IMR-90 (cell line): ENCODE measurements around the gene ABCC4. TPM values are rescaled to one million over a fixed set of nuclear protein-coding genes. Genes with fewer than 3 reads are reported as not detected.

ENCODE experiments used
- ATAC-seq: fragments of 200-7000 bp; cut with Tn5 transposase; 2 replicates; pipeline ENCODE4 v1.9.1; 2020; ENCODE audit warnings: low read depth, mild to moderate bottlenecking, moderate library complexity
- BruUV-seq: library from RNA; stranded (reverse); fragments of 400-500 nt; replicated peaks from 2 replicates; lab custom pipeline; 2021; lab: Mats Ljungman, UMichigan
- CTCF ChIA-PET: fragments of 300-600 bp; formaldehyde crosslinking; extraction: SDS; loops from one replicate; lab custom pipeline; 2021; ENCODE audit warnings: antibody characterized with exemption; lab: Yijun Ruan, JAX
- POLR2A ChIA-PET: fragments of 300-600 bp; sonication (Branson Sonifier 250); formaldehyde crosslinking; loops from one replicate; lab custom pipeline; 2022; ENCODE audit warnings: antibody characterized with exemption; ENCODE audit not compliant: unreplicated experiment; lab: Charles Lee
- DNase-seq: peaks from one replicate; pipeline ENCODE4 v3.0.0; 2013
- H2AFZ ChIP-seq: replicated peaks from 2 replicates; pipeline ENCODE3; 2013; ENCODE audit warnings: low read length, mild to moderate bottlenecking; ENCODE audit not compliant: poor library complexity
- H2AK5ac ChIP-seq: 2 replicates; pipeline ENCODE4 v1.6.1; 2013; ENCODE audit warnings: low read depth, low read length, inconsistent platforms
- H2AK9ac ChIP-seq: replicated peaks from 2 replicates; pipeline ENCODE3; 2013; ENCODE audit warnings: mild to moderate bottlenecking, low read depth, low read length, moderate library complexity; ENCODE audit not compliant: poor library complexity
- H2BK120ac ChIP-seq: 2 replicates; pipeline ENCODE4 v1.6.1; 2013; ENCODE audit warnings: low read depth, low read length, inconsistent platforms
- H2BK15ac ChIP-seq: 3 replicates; pipeline ENCODE4 v1.6.1; 2013; ENCODE audit warnings: low read depth, low read length, inconsistent platforms
- H2BK20ac ChIP-seq: 2 replicates; pipeline ENCODE4 v1.6.1; 2013; ENCODE audit warnings: low read depth, mild to moderate bottlenecking, inconsistent platforms, low read length, moderate library complexity
- H2BK5ac ChIP-seq: 2 replicates; pipeline ENCODE4 v1.6.1; 2013; ENCODE audit warnings: mild to moderate bottlenecking, low read depth, low read length, inconsistent platforms; ENCODE audit not compliant: poor library complexity, severe bottlenecking
- H3K14ac ChIP-seq: replicated peaks from 2 replicates; pipeline ENCODE4 v1.6.1; 2013; ENCODE audit warnings: low read depth, low read length, inconsistent platforms
- H3K18ac ChIP-seq: 2 replicates; pipeline ENCODE4 v1.6.1; 2013; ENCODE audit warnings: low read depth, low read length, control low read depth
- H3K23ac ChIP-seq: 2 replicates; pipeline ENCODE4 v1.6.1; 2013; ENCODE audit warnings: low read depth, low read length, inconsistent platforms
- H3K27ac ChIP-seq: 2 replicates; pipeline ENCODE4 v1.5.1; 2013; ENCODE audit warnings: mild to moderate bottlenecking, control low read depth, low read length; ENCODE audit not compliant: insufficient read depth
- H3K27me3 ChIP-seq: 2 replicates; pipeline ENCODE4 v1.6.1; 2013; ENCODE audit warnings: low read length; ENCODE audit not compliant: control insufficient read depth, insufficient read depth
- H3K36me3 ChIP-seq: 2 replicates; pipeline ENCODE4 v1.6.1; 2013; ENCODE audit warnings: low read length, mixed read lengths; ENCODE audit not compliant: control insufficient read depth, insufficient read depth
- H3K4ac ChIP-seq: 2 replicates; pipeline ENCODE4 v1.6.1; 2013; ENCODE audit warnings: low read depth, low read length, inconsistent platforms
- H3K4me1 ChIP-seq: 2 replicates; pipeline ENCODE4 v1.6.1; 2013; ENCODE audit warnings: low read length, mixed read lengths; ENCODE audit not compliant: control insufficient read depth, insufficient read depth
- H3K4me2 ChIP-seq: 2 replicates; pipeline ENCODE4 v1.6.1; 2013; ENCODE audit warnings: low read depth, mild to moderate bottlenecking, control low read depth, low read length, moderate library complexity
- H3K4me3 ChIP-seq: 2 replicates; pipeline ENCODE4 v1.5.1; 2013; ENCODE audit warnings: low read depth, mild to moderate bottlenecking, control low read depth, low read length, moderate library complexity; ENCODE audit not compliant: insufficient read depth
- H3K56ac ChIP-seq: 2 replicates; pipeline ENCODE4 v1.6.1; 2013; ENCODE audit warnings: low read length, inconsistent platforms; ENCODE audit not compliant: insufficient read depth; ENCODE audit errors: extremely low read depth
- H3K79me1 ChIP-seq, 2 experiments: 2 replicates each; pipeline ENCODE4 v1.6.1; 2013; ENCODE audit warnings: low read length in 2 of 2, inconsistent platforms in 1 of 2, low read depth in 1 of 2
- H3K9ac ChIP-seq: 2 replicates; pipeline ENCODE4 v1.6.1; 2013; ENCODE audit warnings: low read depth, low read length, control low read depth
- H3K9me1 ChIP-seq: 2 replicates; pipeline ENCODE4 v1.6.1; 2013; ENCODE audit warnings: low read length, inconsistent platforms; ENCODE audit not compliant: insufficient read depth
- H3K9me3 ChIP-seq: 2 replicates; pipeline ENCODE4 v1.6.1; 2013; ENCODE audit warnings: low read length; ENCODE audit not compliant: control insufficient read depth, insufficient read depth
- H4K20me1 ChIP-seq: 2 replicates; pipeline ENCODE4 v1.6.1; 2013; ENCODE audit warnings: low read length, inconsistent platforms; ENCODE audit not compliant: insufficient read depth
- H4K5ac ChIP-seq: 2 replicates; pipeline ENCODE4 v1.6.1; 2013; ENCODE audit warnings: mild to moderate bottlenecking, low read depth, low read length, control low read depth
- H4K8ac ChIP-seq, 2 experiments: 2 replicates each; pipeline ENCODE4 v1.6.1; 2013; ENCODE audit warnings: low read depth in 2 of 2, low read length in 2 of 2, control low read depth in 1 of 2, inconsistent platforms in 1 of 2
- H4K91ac ChIP-seq: 2 replicates; pipeline ENCODE4 v1.6.1; 2013; ENCODE audit warnings: low read depth, low read length, inconsistent platforms; ENCODE audit not compliant: insufficient read depth
- CEBPB ChIP-seq: IDR thresholded peaks from 2 replicates; pipeline ENCODE4 v1.6.1; 2012; ENCODE audit warnings: low read depth, low read length, improper control_type of control experiment
- RFX5 ChIP-seq: IDR thresholded peaks from 2 replicates; pipeline ENCODE4 v1.8.0; 2012; ENCODE audit warnings: low read depth, mild to moderate bottlenecking, low read length, moderate library complexity
- WGBS, 2 experiments: methylation state at CpG; one replicate each; pipeline versions ENCODE4 v1.1.5 to v1.1.7; 2013; ENCODE audit warnings: missing lambda C conversion rate in 2 of 2; ENCODE audit not compliant: insufficient read length in 1 of 2; ENCODE audit errors: extremely low coverage in 2 of 2; 5-methylcytosine and 5-hydroxymethylcytosine counted together
- dilution Hi-C: fragments of 300-500 bp; cut with HindIII; formaldehyde crosslinking; loops from one replicate; pipeline ENCODE4 v1.14.3; 2018; ENCODE audit warnings: low sequenced_read_pairs; ENCODE audit not compliant: unreplicated experiment
- in situ Hi-C: fragments of 300-500 bp; cut with MboI; formaldehyde crosslinking; loops from 3 replicates; pipeline ENCODE4 v1.14.3; 2019; ENCODE audit warnings: low sequenced_read_pairs, inconsistent platforms, mixed read lengths
- intact Hi-C: fragments of 100-400 bp; cut with micrococcal nuclease; formaldehyde crosslinking; loops from 2 replicates; pipeline ENCODE4 v1.10.0; 2022
- polyA plus RNA-seq, 3 experiments: library from polyadenylated mRNA; depleted of rRNA; stranded (reverse); fragments of >200 nt; gene quantifications; 2 replicates each; pipeline ENCODE4 v1.2.3, GENCODE V29; 2012; ENCODE audit warnings: low replicate concordance in 1 of 3
- total RNA-seq: library from RNA; depleted of rRNA; stranded (reverse); fragments of >200 nt; gene quantifications from 2 replicates; pipeline ENCODE4 v1.2.3, GENCODE V29; 2012

The ABCC4 gene
- total and polyA plus RNA-seq, 2 of the 4 experiments (the other 2 are of a cell fraction) = 16.6 to 41.4 TPM

- ChIA-PET POLR2A (no interaction called here), CTCF (no interaction called here)
- Histone ChIP-seq H3K4me1 (peaks cover 3% of the 10 kb centered on the region; the same call in 1 of the 2 replicates), H3K36me3 (peaks cover 13% of the 10 kb centered on the region), H4K91ac (no peak overlapping the region), H3K23ac (no peak overlapping the region), H3K79me1 (peaks cover 8 to 36% of the 10 kb centered on the region in 2 experiments; a peak in 3 of 4 replicates), H2AK9ac (no peak overlapping the region), H3K9ac (no peak overlapping the region), H2BK20ac (no peak overlapping the region), H2AK5ac (no peak overlapping the region), H3K14ac (no peak overlapping the region), H3K9me3 (no peaks in the 10 kb centered on the region), H3K4ac (no peak overlapping the region), H3K4me2 (no peak overlapping the region), H2AFZ (no peak overlapping the region), H4K5ac (no peak overlapping the region), H3K9me1 (peaks cover 17% of the 10 kb centered on the region), H3K4me3 (no peak overlapping the region), H3K27ac (no peak overlapping the region), H3K27me3 (no peaks in the 10 kb centered on the region), H4K20me1 (peaks cover 10% of the 10 kb centered on the region; the same call in 1 of the 2 replicates), H2BK120ac (no peak overlapping the region), H2BK5ac (no peak overlapping the region), H3K18ac (no peak overlapping the region), H2BK15ac (no peak overlapping the region), H4K8ac (no peak overlapping the region), H3K56ac (no peak overlapping the region)
- dilution Hi-C loops (no loop called here), intact Hi-C loops (no loop called here), in situ Hi-C loops (no loop called here)
- no CpG with 5 or more reads among the region's 2 CpGs for WGBS, 2 experiments
- no peak for DNase-seq
- TF ChIP-seq CEBPB (no peak), RFX5 (no peak)
- BruUV-seq = no TSS peak
- ATAC-seq = no peak
Observed at GRCh38 chr13:95086761-95087160, 214.5 kb downstream of the ABCC4 start.
